DMS153 (cell line): Measurements from ENCODE around the gene ZNF638.
A peak's percentile ranks its signal among the peaks of the same experiment; 100 is the strongest.
"Not testable (repeated sequence)": the region's sequence is repeated elsewhere in the genome, so short reads cannot be mapped to it uniquely, and the experiment has no call there.

Source experiments
- DNase-seq: peaks from one replicate; lab custom pipeline; 2025; lab: John Stamatoyannopoulos, UW

Gene ZNF638

GRCh38 chr2:71395471-71395870 lies 63.9 kb downstream of the ZNF638 start:
- no peak for DNase-seq

GRCh38 chr2:71402427-71402826 lies 70.8 kb downstream of the ZNF638 start:
- DNase-seq = no peak

- DNase-seq = no peak
Measured at GRCh38 chr2:71409611-71410010, 78.0 kb downstream of the ZNF638 start.

- DNase-seq = no peak
Measured at GRCh38 chr2:71410696-71411095, 79.1 kb downstream of the ZNF638 start.

- not testable (repeated sequence) for DNase-seq
Measured at GRCh38 chr2:71416866-71417265, 85.3 kb downstream of the ZNF638 start.

GRCh38 chr2:71417300-71418202 lies 86.0 kb downstream of the ZNF638 start:
- no peak for DNase-seq

- DNase-seq = no peak
Measured at GRCh38 chr2:71419145-71419544, 87.6 kb downstream of the ZNF638 start.

- no peak for DNase-seq
Measured at GRCh38 chr2:71419976-71420375, 88.4 kb downstream of the ZNF638 start.

- no peak for DNase-seq
Measured at GRCh38 chr2:71422786-71423185, 91.2 kb downstream of the ZNF638 start.

- DNase-seq = no peak
Measured at GRCh38 chr2:71423817-71424420, 92.3 kb downstream of the ZNF638 start.

GRCh38 chr2:71426721-71427120 lies 95.1 kb downstream of the ZNF638 start:
- DNase-seq = no peak

- no peak for DNase-seq
Measured at GRCh38 chr2:71428472-71429383, 97.1 kb downstream of the ZNF638 start.

- DNase-seq = not testable (repeated sequence)
Measured at GRCh38 chr2:71445142-71445541, 113.6 kb downstream of the ZNF638 start.

GRCh38 chr2:71446505-71446904 lies 114.9 kb downstream of the ZNF638 start:
- DNase-seq = no peak

GRCh38 chr2:71449343-71449742 lies 117.8 kb downstream of the ZNF638 start:
- DNase-seq = no peak

- DNase-seq = no peak
Measured at GRCh38 chr2:71451705-71452104, 120.1 kb downstream of the ZNF638 start.

- peak; percentile 52 for DNase-seq
Measured at GRCh38 chr2:71452565-71452964, 121.0 kb downstream of the ZNF638 start.

- DNase-seq = peak; percentile 38
Measured at GRCh38 chr2:71453404-71454220, 122.0 kb downstream of the ZNF638 start, which contains the start of gene DYSF. TSS of gene DYSF (plus strand) at chr2:71453561.

GRCh38 chr2:71454221-71455010 lies 122.8 kb downstream of the ZNF638 start:
- no peak for DNase-seq

GRCh38 chr2:71455011-71455740 lies 123.6 kb downstream of the ZNF638 start:
- no peak for DNase-seq
